PFSK-1 (cell line): ENCODE data around the gene EEF1E1.

Source experiments
- FOXP2 ChIP-seq: optimal IDR thresholded peaks from 2 replicates; pipeline ENCODE3; 2011; ENCODE audit warnings: borderline replicate concordance, control low read depth, inconsistent platforms; ENCODE audit not compliant: insufficient read depth; ENCODE audit errors: extremely low read length, extremely low read depth
- POLR2AphosphoS5 ChIP-seq: IDR thresholded peaks from 2 replicates; pipeline ENCODE4 v1.6.1; 2012; ENCODE audit warnings: low read depth, mild to moderate bottlenecking, control low read depth, low read length, moderate library complexity
- SIN3A ChIP-seq: IDR thresholded peaks from 2 replicates; pipeline ENCODE4 v1.6.1; 2012; ENCODE audit warnings: mild to moderate bottlenecking, low read length, moderate library complexity, borderline replicate concordance; ENCODE audit not compliant: insufficient read depth
- TAF1 ChIP-seq: IDR thresholded peaks from 2 replicates; pipeline ENCODE4 v1.6.1; 2012; ENCODE audit warnings: low read length, control low read depth, borderline replicate concordance; ENCODE audit not compliant: insufficient read depth
- TF ChIP-seq, protein P1 (sequence below), 2 experiments: IDR thresholded peaks; 2 replicates each; pipeline versions ENCODE4 v1.6.1 to v1.8.0; 2011 to 2012; ENCODE audit warnings: low read depth in 2 of 2, low read length in 2 of 2, control low read depth in 1 of 2, inconsistent platforms in 1 of 2, mild to moderate bottlenecking in 1 of 2, moderate library complexity in 1 of 2; ENCODE audit not compliant: insufficient read depth in 1 of 2

Gene EEF1E1

DNA sequence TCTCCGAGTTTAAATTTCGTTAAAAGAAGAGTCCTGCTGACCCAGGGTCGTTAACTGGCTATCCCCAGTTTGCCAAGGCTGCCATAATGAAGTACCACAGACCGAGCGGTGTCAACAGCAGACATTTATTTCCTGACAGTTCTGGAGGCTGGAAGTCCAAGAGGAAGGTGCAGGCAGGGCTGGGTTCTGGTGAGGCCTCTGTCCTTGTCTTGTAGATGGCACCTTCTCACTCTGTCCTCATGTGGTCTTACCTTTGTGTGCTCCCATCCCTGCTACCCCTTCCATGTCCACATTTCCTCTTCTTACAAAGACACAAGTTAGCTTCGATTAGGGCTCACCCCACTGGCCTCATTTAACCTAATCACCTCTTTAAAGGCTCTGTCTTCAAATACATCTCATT is 29.8 kb upstream of the EEF1E1 start:
- TF ChIP-seq FOXP2 (no peak), TAF1 (no peak), SIN3A (no peak), POLR2AphosphoS5 (no peak)
- TF ChIP-seq, protein P1, sequence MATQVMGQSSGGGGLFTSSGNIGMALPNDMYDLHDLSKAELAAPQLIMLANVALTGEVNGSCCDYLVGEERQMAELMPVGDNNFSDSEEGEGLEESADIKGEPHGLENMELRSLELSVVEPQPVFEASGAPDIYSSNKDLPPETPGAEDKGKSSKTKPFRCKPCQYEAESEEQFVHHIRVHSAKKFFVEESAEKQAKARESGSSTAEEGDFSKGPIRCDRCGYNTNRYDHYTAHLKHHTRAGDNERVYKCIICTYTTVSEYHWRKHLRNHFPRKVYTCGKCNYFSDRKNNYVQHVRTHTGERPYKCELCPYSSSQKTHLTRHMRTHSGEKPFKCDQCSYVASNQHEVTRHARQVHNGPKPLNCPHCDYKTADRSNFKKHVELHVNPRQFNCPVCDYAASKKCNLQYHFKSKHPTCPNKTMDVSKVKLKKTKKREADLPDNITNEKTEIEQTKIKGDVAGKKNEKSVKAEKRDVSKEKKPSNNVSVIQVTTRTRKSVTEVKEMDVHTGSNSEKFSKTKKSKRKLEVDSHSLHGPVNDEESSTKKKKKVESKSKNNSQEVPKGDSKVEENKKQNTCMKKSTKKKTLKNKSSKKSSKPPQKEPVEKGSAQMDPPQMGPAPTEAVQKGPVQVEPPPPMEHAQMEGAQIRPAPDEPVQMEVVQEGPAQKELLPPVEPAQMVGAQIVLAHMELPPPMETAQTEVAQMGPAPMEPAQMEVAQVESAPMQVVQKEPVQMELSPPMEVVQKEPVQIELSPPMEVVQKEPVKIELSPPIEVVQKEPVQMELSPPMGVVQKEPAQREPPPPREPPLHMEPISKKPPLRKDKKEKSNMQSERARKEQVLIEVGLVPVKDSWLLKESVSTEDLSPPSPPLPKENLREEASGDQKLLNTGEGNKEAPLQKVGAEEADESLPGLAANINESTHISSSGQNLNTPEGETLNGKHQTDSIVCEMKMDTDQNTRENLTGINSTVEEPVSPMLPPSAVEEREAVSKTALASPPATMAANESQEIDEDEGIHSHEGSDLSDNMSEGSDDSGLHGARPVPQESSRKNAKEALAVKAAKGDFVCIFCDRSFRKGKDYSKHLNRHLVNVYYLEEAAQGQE (IDR thresholded peaks at IDR 0.05; ENCODE audit: insufficient read depth in 1 of 2, low read depth in 2 of 2, low read length in 2 of 2) = no peak

DNA sequence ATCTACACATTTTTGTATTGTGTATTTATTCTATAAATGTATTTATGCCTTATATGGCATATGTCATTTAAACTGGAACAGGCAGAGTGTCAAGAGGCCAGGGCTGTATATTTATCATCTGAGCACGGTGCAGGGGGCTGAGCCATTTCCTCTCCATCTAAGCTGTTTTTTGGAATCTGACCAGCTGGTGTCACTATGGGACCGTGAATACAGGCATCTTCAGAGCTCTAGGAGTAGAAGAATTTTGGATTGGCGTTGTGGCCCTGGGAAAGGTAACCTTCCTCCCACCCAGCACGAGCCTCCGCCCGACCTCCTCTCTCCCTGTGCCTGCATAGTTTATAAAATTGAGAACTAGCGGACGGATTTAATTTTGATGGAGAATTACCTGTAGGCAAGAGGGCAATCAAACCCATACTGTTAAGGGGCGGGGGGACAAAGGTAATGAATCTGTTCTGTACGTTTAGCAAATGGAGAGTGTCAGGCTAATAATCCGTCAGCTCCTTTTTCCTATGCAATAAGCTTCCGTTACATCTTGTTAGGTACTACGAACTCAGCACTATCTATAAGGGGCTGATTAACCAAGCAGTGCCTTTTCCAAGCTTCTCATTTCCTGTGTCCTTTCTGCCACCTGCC is 29.0 kb upstream of the EEF1E1 start:
- TF ChIP-seq FOXP2 = no peak
- TF ChIP-seq POLR2AphosphoS5 = no peak
- TF ChIP-seq, protein P1 (IDR thresholded peaks at IDR 0.05; ENCODE audit: insufficient read depth in 1 of 2, low read depth in 2 of 2, low read length in 2 of 2) = no peak
- no peak for TF ChIP-seq SIN3A
- TF ChIP-seq TAF1 = no peak

DNA sequence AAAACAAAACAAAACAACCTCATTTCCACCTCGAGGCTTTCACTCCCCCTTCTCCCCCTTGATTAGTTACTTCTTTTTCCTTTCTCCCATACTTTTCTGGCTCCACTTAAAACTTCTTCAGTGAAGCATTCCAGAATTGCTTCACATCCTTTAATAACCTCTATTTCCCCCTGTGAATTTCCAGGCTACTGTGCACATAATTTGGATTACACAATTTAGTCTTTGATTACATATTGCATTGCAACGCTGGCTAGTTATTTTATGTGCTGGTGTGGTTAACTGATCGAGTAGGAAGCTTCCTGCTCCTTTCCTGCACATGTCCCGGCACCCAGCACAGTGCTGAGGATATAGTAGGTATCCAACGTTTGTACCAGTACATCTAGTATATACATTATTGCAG is 28.1 kb upstream of the EEF1E1 start:
- TF ChIP-seq SIN3A (no peak), TAF1 (no peak), POLR2AphosphoS5 (no peak), FOXP2 (no peak)
- TF ChIP-seq, protein P1 (IDR thresholded peaks at IDR 0.05; ENCODE audit: insufficient read depth in 1 of 2, low read depth in 2 of 2, low read length in 2 of 2) = no peak

DNA sequence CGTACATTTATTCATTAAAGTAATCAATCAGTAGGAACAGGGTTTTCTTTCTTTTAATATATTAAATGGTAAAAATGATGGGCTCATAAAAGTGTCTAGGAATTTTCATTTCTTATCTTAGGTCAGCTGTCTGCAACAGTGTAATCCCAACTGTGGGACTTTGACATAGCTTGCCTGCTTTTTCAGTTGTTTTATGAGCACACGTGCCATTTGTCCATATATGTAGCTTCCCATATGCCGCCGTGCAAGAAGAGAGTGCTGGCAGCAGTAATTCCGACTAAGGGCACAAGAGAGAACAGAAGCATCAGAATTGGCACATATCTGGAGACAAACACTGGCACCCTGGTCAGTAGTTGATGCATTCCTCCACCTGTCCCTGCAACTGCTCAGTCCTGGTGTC is 20.9 kb upstream of the EEF1E1 start:
- TF ChIP-seq TAF1 (no peak), SIN3A (no peak), FOXP2 (no peak), POLR2AphosphoS5 (no peak)
- TF ChIP-seq, protein P1 (IDR thresholded peaks at IDR 0.05; ENCODE audit: insufficient read depth in 1 of 2, low read depth in 2 of 2, low read length in 2 of 2) = no peak
